ENCODE data around the gene RABL6. TPM values are rescaled to one million over a fixed set of nuclear protein-coding genes. Genes with fewer than 3 reads are reported as not detected.
A peak's percentile ranks its signal among the peaks of the same experiment; 100 is the strongest.
"Not testable (repeated sequence)": the region's sequence is repeated elsewhere in the genome, so short reads cannot be mapped to it uniquely, and the experiment has no call there.

RABL6 gene
- total and polyA plus RNA-seq, 3 donors from 2014 or later = 69.1 to 103 (median 95.1) TPM

DNA sequence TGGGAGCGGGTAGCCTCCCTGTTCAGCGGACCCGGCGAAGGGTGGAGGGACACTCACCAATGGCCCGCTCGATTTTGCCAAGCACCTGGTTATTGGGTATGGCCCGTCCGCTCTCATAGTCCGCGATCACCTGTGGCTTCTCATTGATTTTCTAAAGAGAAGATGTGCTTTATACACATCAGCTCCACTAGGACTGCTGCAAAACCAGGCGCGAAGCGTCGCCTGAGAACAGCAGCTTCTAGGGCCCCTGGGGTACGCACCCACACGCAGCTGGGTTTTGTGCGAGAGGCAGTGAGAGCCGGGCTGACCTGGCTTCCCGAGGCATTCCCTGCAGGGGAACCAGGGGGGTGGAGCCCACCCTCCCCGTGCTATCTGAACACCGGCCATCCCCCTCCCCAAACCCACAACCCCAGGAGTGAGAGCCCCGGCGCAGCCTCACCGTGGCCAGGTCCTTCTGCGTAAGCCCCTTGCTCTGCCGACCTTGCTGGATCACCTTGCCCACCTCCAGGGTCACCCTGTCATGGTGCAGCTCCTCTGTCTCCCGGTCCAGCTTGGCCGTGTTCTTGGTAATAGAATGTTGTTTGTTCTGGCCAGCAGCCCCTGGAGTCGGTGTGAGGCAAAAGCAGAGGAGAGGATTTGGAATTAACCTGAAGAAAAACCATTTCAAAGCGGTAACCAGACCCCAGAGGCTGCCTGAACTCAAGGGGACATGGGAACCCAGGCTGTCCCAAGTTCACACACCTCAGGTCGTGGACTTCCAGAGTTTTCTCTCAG lies 55.3 kb downstream of the RABL6 start:
- H3K36me3 ChIP-seq (ENCODE audit: low read depth, missing control alignments) = no peaks in the 10 kb centered on the region
- no peak overlapping the region for H3K27ac ChIP-seq
- H3K4me1 ChIP-seq = peaks cover 21% of the 10 kb centered on the region
- no peak for TF ChIP-seq CTCF (IDR thresholded peaks at IDR 0.05)
- no peak for TF ChIP-seq POLR2A (IDR thresholded peaks at IDR 0.05)
- no peaks in the 10 kb centered on the region for H3K9me3 ChIP-seq
- intact Hi-C loops (cut with DNase I; ENCODE audit: low total_unique reads) = no loop called here
- 83 to 94% methylated on average over 27 to 31 of the region's 31 CpGs for whole genome bisulfite sequencing, 2 donors
- H3K27me3 ChIP-seq = no peaks in the 10 kb centered on the region
- no peak for DNase-seq
- H3K4me3 ChIP-seq = no peak overlapping the region

DNA sequence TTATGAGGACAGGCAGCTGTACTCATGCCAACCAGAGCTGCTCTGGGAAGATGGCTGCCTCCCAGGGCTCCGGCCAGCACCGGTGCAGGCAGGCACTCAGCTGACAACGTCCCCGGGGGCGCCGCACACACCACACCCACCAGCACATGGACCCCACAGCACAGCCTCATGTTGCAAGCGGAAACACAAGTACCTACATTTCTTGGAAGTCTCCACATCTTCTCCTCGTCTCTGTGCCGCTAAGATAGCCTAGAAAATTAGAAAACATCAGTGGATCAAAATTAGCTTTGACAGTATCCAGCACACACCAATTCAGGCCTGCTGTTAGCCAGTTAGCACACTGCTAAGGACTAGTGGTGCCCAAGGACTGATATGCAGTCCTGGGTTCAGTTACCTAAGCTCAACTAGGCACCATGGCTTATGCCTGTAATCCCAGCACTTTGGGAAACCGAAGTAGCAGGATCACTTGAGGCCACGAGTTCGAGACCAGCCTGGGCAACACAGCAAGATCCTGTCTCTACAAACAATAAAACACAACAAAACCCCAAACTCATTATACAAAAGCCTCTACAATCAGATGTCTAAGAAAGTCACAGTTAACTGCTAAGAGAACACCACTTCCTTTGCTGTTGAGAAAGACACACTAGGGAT lies 56.0 kb downstream of the RABL6 start:
- 88 to 91% methylated on average over 11 to 12 of the region's 12 CpGs for WGBS, 2 donors
- Histone ChIP-seq H3K9me3 (no peaks in the 10 kb centered on the region), H3K36me3 (ENCODE audit: low read depth, missing control alignments) (no peaks in the 10 kb centered on the region), H3K4me3 (no peak overlapping the region), H3K27me3 (no peaks in the 10 kb centered on the region), H3K27ac (no peak overlapping the region), H3K4me1 (peaks cover 21% of the 10 kb centered on the region)
- no peak for DNase-seq
- intact Hi-C loops (cut with DNase I; ENCODE audit: low total_unique reads) = no loop called here
- TF ChIP-seq CTCF (IDR thresholded peaks at IDR 0.05) = no peak
- no peak for TF ChIP-seq POLR2A (IDR thresholded peaks at IDR 0.05)

GRCh38 chr9:136865041-136865767 lies 57.5 kb downstream of the RABL6 start:
- intact Hi-C loops (cut with DNase I; ENCODE audit: low total_unique reads) = no loop called here
- no peaks in the 10 kb centered on the region for H3K27me3 ChIP-seq
- H3K27ac ChIP-seq = peak overlapping the region; percentile 83 to 88
- no peak for TF ChIP-seq POLR2A (IDR thresholded peaks at IDR 0.05)
- no peak for TF ChIP-seq CTCF (IDR thresholded peaks at IDR 0.05)
- H3K4me1 ChIP-seq = peaks cover 13% of the 10 kb centered on the region
- no peak for DNase-seq
- 48 to 64% methylated on average over 11 of the region's 11 CpGs for WGBS, 2 donors
- H3K4me3 ChIP-seq = peak overlapping the region; percentile 97 to 99
- no peaks in the 10 kb centered on the region for H3K36me3 ChIP-seq (ENCODE audit: low read depth, missing control alignments)
- no peaks in the 10 kb centered on the region for H3K9me3 ChIP-seq

- WGBS, 2 donors = 1 to 4% methylated on average over 7 to 19 of the region's 20 CpGs
- intact Hi-C loops (cut with DNase I; ENCODE audit: low total_unique reads) = no loop called here
- TF ChIP-seq POLR2A (IDR thresholded peaks at IDR 0.05) (no peak), CTCF (IDR thresholded peaks at IDR 0.05) (no peak)
- H3K27ac ChIP-seq = peak overlapping the region; percentile 83 to 88
- H3K27me3 ChIP-seq = no peaks in the 10 kb centered on the region
- no peaks in the 10 kb centered on the region for H3K9me3 ChIP-seq
- DNase-seq = no peak
- no peaks in the 10 kb centered on the region for H3K36me3 ChIP-seq (ENCODE audit: low read depth, missing control alignments)
- peak overlapping the region; percentile 97 to 99 for H3K4me3 ChIP-seq
- H3K4me1 ChIP-seq = peaks cover 13% of the 10 kb centered on the region
Observed at GRCh38 chr9:136865768-136866103, 58.0 kb downstream of the RABL6 start.

- Histone ChIP-seq H3K27ac (peak overlapping the region in 1 of 2 donors; percentile 88), H3K4me1 (peaks cover 13% of the 10 kb centered on the region), H3K4me3 (peak overlapping the region; percentile 59 to 99)
- intact Hi-C loops (cut with DNase I; ENCODE audit: low total_unique reads); H3K36me3 ChIP-seq (ENCODE audit: low read depth, missing control alignments); H3K9me3 ChIP-seq; DNase-seq; H3K27me3 ChIP-seq: not testable (repeated sequence)
- 63 to 68% methylated on average over 29 of the region's 29 CpGs for WGBS, 2 donors
Observed at GRCh38 chr9:136866898-136867421, 59.2 kb downstream of the RABL6 start.
